OCI-LY7 (cell line): ENCODE results near the gene ITSN1. TPM values are rescaled to one million over a fixed set of nuclear protein-coding genes. Genes with fewer than 3 reads are reported as not detected.

Source experiments
- BruUV-seq: library from RNA; stranded (reverse); fragments of 400-500 nt; replicated peaks from 2 replicates; lab custom pipeline; 2021; lab: Mats Ljungman, UMichigan
- CTCF ChIA-PET: fragments of 300-600 bp; sonication (Branson Sonifier 250); formaldehyde crosslinking; loops from one replicate; lab custom pipeline; 2022; ENCODE audit warnings: antibody characterized with exemption; ENCODE audit not compliant: unreplicated experiment; lab: Charles Lee
- POLR2A ChIA-PET: fragments of 300-600 bp; sonication (Branson Sonifier 250); formaldehyde crosslinking; loops from one replicate; lab custom pipeline; 2022; ENCODE audit warnings: antibody characterized with exemption; lab: Charles Lee
- DNase-seq: peaks from one replicate; pipeline ENCODE4 v3.0.0-alpha.2; 2015; ENCODE audit warnings: low spot score
- H2AFZ ChIP-seq: fragments of 200-600 bp; sonication (generic), shearing (Covaris generic); 2 replicates; pipeline ENCODE4 v1.6.1; 2014; ENCODE audit warnings: mild to moderate bottlenecking, antibody characterized with exemption, low read length, moderate library complexity
- H3K27ac ChIP-seq: fragments of 200-600 bp; sonication (generic); 2 replicates; pipeline ENCODE4 v1.5.1; 2014; ENCODE audit warnings: mixed run types, low read depth, mild to moderate bottlenecking, moderate library complexity, low read length, inconsistent platforms; ENCODE audit not compliant: poor library complexity, severe bottlenecking
- H3K36me3 ChIP-seq: fragments of 200-600 bp; sonication (generic); 2 replicates; pipeline ENCODE4 v1.6.1; 2014; ENCODE audit warnings: mild to moderate bottlenecking, antibody characterized with exemption, low read length, moderate library complexity, mixed read lengths; ENCODE audit not compliant: insufficient read depth
- H3K4me1 ChIP-seq: fragments of 200-600 bp; sonication (generic); 2 replicates; pipeline ENCODE4 v1.5.1; 2014; ENCODE audit warnings: mild to moderate bottlenecking, low read length; ENCODE audit not compliant: insufficient read depth, poor library complexity, severe bottlenecking
- H3K4me2 ChIP-seq: fragments of 200-600 bp; sonication (generic); 2 replicates; pipeline ENCODE4 v1.6.1; 2014; ENCODE audit warnings: mild to moderate bottlenecking, low read length
- H3K4me3 ChIP-seq: fragments of 200-600 bp; sonication (generic); 2 replicates; pipeline ENCODE4 v1.5.1; 2014; ENCODE audit warnings: mild to moderate bottlenecking, low read depth, low read length; ENCODE audit not compliant: poor library complexity, severe bottlenecking
- H3K79me2 ChIP-seq: fragments of 200-600 bp; sonication (generic); 2 replicates; pipeline ENCODE4 v1.6.1; 2016; ENCODE audit warnings: low read depth, mild to moderate bottlenecking, low read length, moderate library complexity, mixed read lengths; ENCODE audit not compliant: insufficient read depth
- H3K9me2 ChIP-seq: fragments of 200-600 bp; sonication (generic); 2 replicates; pipeline ENCODE4 v1.6.1; 2016; ENCODE audit warnings: mild to moderate bottlenecking, low read length, mixed read lengths; ENCODE audit not compliant: insufficient read depth
- H3K9me3 ChIP-seq: fragments of 200-600 bp; sonication (generic); 2 replicates; pipeline ENCODE4 v1.6.1; 2014; ENCODE audit warnings: mild to moderate bottlenecking, mixed run types, low read length, mixed read lengths
- H4K20me1 ChIP-seq: fragments of 200-600 bp; sonication (generic); 2 replicates; pipeline ENCODE4 v1.6.1; 2014; ENCODE audit warnings: mild to moderate bottlenecking, antibody characterized with exemption, low read length, moderate library complexity, mixed read lengths; ENCODE audit not compliant: insufficient read depth
- CTCF ChIP-seq: fragments of 200-600 bp; sonication (generic); conservative IDR thresholded peaks from 2 replicates; pipeline ENCODE4 v1.5.1; 2014; ENCODE audit warnings: mild to moderate bottlenecking, antibody characterized with exemption, low read length, moderate library complexity, mixed read lengths
- EZH2phosphoT487 ChIP-seq: fragments of 200-600 bp; sonication (generic); IDR thresholded peaks from 2 replicates; pipeline ENCODE4 v1.6.1; 2018; ENCODE audit warnings: low read depth, borderline replicate concordance, mild to moderate bottlenecking, mixed run types, antibody characterized with exemption, low read length, moderate library complexity, mixed read lengths
- intact Hi-C: fragments of 100-400 bp; cut with micrococcal nuclease; formaldehyde crosslinking; loops from one replicate; pipeline ENCODE4 v1.10.0; 2022; ENCODE audit not compliant: unreplicated experiment
- total RNA-seq, 2 experiments: library from RNA; depleted of rRNA in 1 of 2; stranded (reverse); fragments of >200 nt in 1 of 2; shearing (Covaris generic) in 1 of 2; gene quantifications; 2 replicates each; pipeline ENCODE4 v1.2.3, GENCODE V29; 2014 to 2022

ITSN1 gene
- total RNA-seq, 2 experiments from 2014 or later = 0.60 to 5.9 TPM

GRCh38 chr21:33894736-33895288 lies 252.5 kb downstream of the ITSN1 start:
- CTCF ChIA-PET = no interaction called here
- Histone ChIP-seq H3K36me3 (no peaks in the 10 kb centered on the region), H4K20me1 (no peaks in the 10 kb centered on the region), H3K4me1 (no peaks in the 10 kb centered on the region), H3K4me2 (no peak overlapping the region), H3K9me2 (no peaks in the 10 kb centered on the region), H3K9me3 (no peaks in the 10 kb centered on the region), H3K27ac (no peak overlapping the region), H3K79me2 (no peaks in the 10 kb centered on the region), H2AFZ (0 out of 2 replicates have a peak overlapping the region, but pooled peaks have one; percentile 47), H3K4me3 (no peak overlapping the region)
- intact Hi-C loops = no loop called here
- POLR2A ChIA-PET = interaction anchor here (0.6 kb wide), 1 partner anchor 240 kb away, joined by 3 read pairs; no protein-coding TSS in a partner anchor
- DNase-seq = peak; percentile 62
- no TSS peak for BruUV-seq
- TF ChIP-seq CTCF (peak; percentile 73), EZH2phosphoT487 (no peak)

GRCh38 chr21:33895356-33895755 lies 253.1 kb downstream of the ITSN1 start:
- ChIA-PET POLR2A (interaction anchor here (0.6 kb wide), 1 partner anchor 239 kb away, joined by 3 read pairs; no protein-coding TSS in a partner anchor), CTCF (no interaction called here)
- TF ChIP-seq CTCF (no peak), EZH2phosphoT487 (no peak)
- H3K9me2 ChIP-seq = no peaks in the 10 kb centered on the region
- intact Hi-C loops = no loop called here
- no peak for DNase-seq
- no peak overlapping the region for H3K4me2 ChIP-seq
- H3K4me3 ChIP-seq = no peak overlapping the region
- no peaks in the 10 kb centered on the region for H3K4me1 ChIP-seq
- H3K9me3 ChIP-seq = no peaks in the 10 kb centered on the region
- BruUV-seq = no TSS peak
- no peaks in the 10 kb centered on the region for H3K79me2 ChIP-seq
- H2AFZ ChIP-seq = no peak overlapping the region
- H3K36me3 ChIP-seq = 0 out of 2 replicates have a peak, but pooled peaks cover 3% of the 10 kb centered on the region
- no peak overlapping the region for H3K27ac ChIP-seq
- no peaks in the 10 kb centered on the region for H4K20me1 ChIP-seq

- H3K4me3 ChIP-seq = no peak overlapping the region
- H3K4me1 ChIP-seq = no peaks in the 10 kb centered on the region
- intact Hi-C loops = no loop called here
- no peak overlapping the region for H3K27ac ChIP-seq
- TF ChIP-seq CTCF (no peak), EZH2phosphoT487 (no peak)
- no peak overlapping the region for H3K4me2 ChIP-seq
- H2AFZ ChIP-seq = no peak overlapping the region
- H3K36me3 ChIP-seq = peaks cover 16% of the 10 kb centered on the region
- ChIA-PET POLR2A (interaction anchor here (0.6 kb wide), 1 partner anchor 1505 kb away, joined by 6 read pairs; no protein-coding TSS in a partner anchor), CTCF (no interaction called here)
- no peaks in the 10 kb centered on the region for H3K9me3 ChIP-seq
- no peaks in the 10 kb centered on the region for H3K9me2 ChIP-seq
- no peaks in the 10 kb centered on the region for H4K20me1 ChIP-seq
- no peak for DNase-seq
- no peaks in the 10 kb centered on the region for H3K79me2 ChIP-seq
- no TSS peak for BruUV-seq
Measured at GRCh38 chr21:33896691-33897090, 254.4 kb downstream of the ITSN1 start.
